Thoracic aorta (tissue), 2 donors: ENCODE measurements around the gene PCCA. TPM values are rescaled to one million over a fixed set of nuclear protein-coding genes. Genes with fewer than 3 reads are reported as not detected.

Experiments used
- ATAC-seq: fragments of 150-250 bp; one replicate; pipeline ENCODE4 v1.8.0; 2017; ENCODE audit warnings: low read depth; ENCODE audit not compliant: insufficient number of reproducible peaks, low FRiP score
- DNase-seq: peaks from one replicate; pipeline ENCODE4 v3.0.0-alpha.2; 2020; ENCODE audit warnings: low spot score
- H3K27ac ChIP-seq, 2 donors: fragments of 200-600 bp; sonication (generic); 1 replicate in 1 of 2; 2 replicates in 1 of 2; pipeline ENCODE4 v1.5.1; 2016; ENCODE audit warnings: mild to moderate bottlenecking in 2 of 2, moderate library complexity in 2 of 2
- H3K27me3 ChIP-seq: fragments of 200-600 bp; sonication (generic); replicated peaks from 2 replicates; pipeline ENCODE4 v1.6.0; 2016; ENCODE audit warnings: mild to moderate bottlenecking; ENCODE audit not compliant: insufficient read depth
- H3K36me3 ChIP-seq: fragments of 200-600 bp; sonication (generic); one replicate; pipeline ENCODE4 v1.5.1; 2016
- H3K4me1 ChIP-seq, 2 donors: fragments of 200-600 bp; sonication (generic); 1 replicate in 1 of 2; 2 replicates in 1 of 2; pipeline versions ENCODE4 v1.5.1 to v1.6.0; 2016; ENCODE audit warnings: low read depth in 2 of 2, mild to moderate bottlenecking in 1 of 2; ENCODE audit not compliant: control insufficient read depth in 1 of 2
- H3K4me3 ChIP-seq: fragments of 200-600 bp; sonication (generic); 2 replicates; pipeline ENCODE4 v1.5.1; 2016; ENCODE audit warnings: mild to moderate bottlenecking
- H3K9me3 ChIP-seq: fragments of 200-600 bp; sonication (generic); 2 replicates; pipeline ENCODE4 v1.5.1; 2016
- CTCF ChIP-seq: fragments of 200-600 bp; sonication (generic); IDR thresholded peaks from one replicate; pipeline ENCODE4 v1.5.1; 2019; ENCODE audit warnings: antibody characterized with exemption
- total RNA-seq, 2 donors: library from RNA; depleted of rRNA; stranded (reverse); fragments of >200 nt; gene quantifications; one replicate each; pipeline versions ENCODE4 v1.1.0 to v1.2.3, GENCODE V29; 2016

Gene PCCA
- total RNA-seq, 2 donors from 2014 or later: 17.2 to 51.6 TPM

GRCh38 chr13:100195568-100195967, 106.7 kb downstream of the PCCA start:
- Histone ChIP-seq H3K27me3 (no peaks in the 10 kb centered on the region), H3K27ac (no peak overlapping the region), H3K4me1 (peaks cover 0 to 5% of the 10 kb centered on the region in 2 donors), H3K9me3 (no peaks in the 10 kb centered on the region), H3K4me3 (no peak overlapping the region), H3K36me3 (no peaks in the 10 kb centered on the region)
- no peak for TF ChIP-seq CTCF
- DNase-seq: no peak
- ATAC-seq: no peak

GRCh38 chr13:100196375-100196774, 107.5 kb downstream of the PCCA start:
- Histone ChIP-seq H3K9me3 (no peaks in the 10 kb centered on the region), H3K27me3 (no peaks in the 10 kb centered on the region)

GRCh38 chr13:100197116-100197515, 108.2 kb downstream of the PCCA start:
- no peaks in the 10 kb centered on the region for H3K27me3 ChIP-seq
- ATAC-seq: no peak

More at GRCh38 chr13:100196375-100196774, 107.5 kb downstream of the PCCA start:
- H3K27ac ChIP-seq: no peak overlapping the region
- H3K36me3 ChIP-seq: no peaks in the 10 kb centered on the region
- H3K4me3 ChIP-seq: no peak overlapping the region
- H3K4me1 ChIP-seq: peaks cover 0 to 5% of the 10 kb centered on the region in 2 donors
- no peak for DNase-seq
- no peak for TF ChIP-seq CTCF
- no peak for ATAC-seq

GRCh38 chr13:100197591-100198365, 108.9 kb downstream of the PCCA start:
- Histone ChIP-seq H3K4me3 (no peak overlapping the region), H3K9me3 (no peaks in the 10 kb centered on the region), H3K27ac (no peak overlapping the region), H3K27me3 (no peaks in the 10 kb centered on the region), H3K36me3 (no peaks in the 10 kb centered on the region), H3K4me1 (peaks cover 0 to 5% of the 10 kb centered on the region in 2 donors)
- DNase-seq (no peak), ATAC-seq (no peak)
- TF ChIP-seq CTCF: no peak

More at GRCh38 chr13:100197116-100197515, 108.2 kb downstream of the PCCA start:
- peaks cover 0 to 5% of the 10 kb centered on the region in 2 donors for H3K4me1 ChIP-seq
- no peak for DNase-seq
- H3K9me3 ChIP-seq: no peaks in the 10 kb centered on the region
- H3K36me3 ChIP-seq: no peaks in the 10 kb centered on the region
- no peak for TF ChIP-seq CTCF
- no peak overlapping the region for H3K27ac ChIP-seq
- H3K4me3 ChIP-seq: no peak overlapping the region

GRCh38 chr13:100203696-100204367, 114.9 kb downstream of the PCCA start:
- ATAC-seq (no peak), DNase-seq (no peak)
- TF ChIP-seq CTCF: no peak
- no peaks in the 10 kb centered on the region for H3K36me3 ChIP-seq
- H3K27me3 ChIP-seq: no peaks in the 10 kb centered on the region
- no peaks in the 10 kb centered on the region for H3K9me3 ChIP-seq
- no peak overlapping the region for H3K27ac ChIP-seq
- no peaks in the 10 kb centered on the region for H3K4me1 ChIP-seq
- no peak overlapping the region for H3K4me3 ChIP-seq
